Vagina (tissue), 2 donors: ENCODE measurements around the gene SMARCD3. TPM values are rescaled to one million over a fixed set of nuclear protein-coding genes. Genes with fewer than 3 reads are reported as not detected.

Source experiments
- DNase-seq, 2 donors: peaks; one replicate each; pipeline ENCODE4 v3.0.0-alpha.2; 2017; ENCODE audit errors: extremely low spot score in 2 of 2
- H3K27ac ChIP-seq: fragments of 200-600 bp; sonication (generic); one replicate; pipeline ENCODE4 v1.5.1; 2019
- H3K27me3 ChIP-seq: fragments of 200-600 bp; sonication (generic); one replicate; pipeline ENCODE4 v1.5.1; 2019
- H3K36me3 ChIP-seq, 2 donors: fragments of 200-600 bp; sonication (generic); one replicate each; pipeline ENCODE4 v1.5.1; 2017 to 2019
- H3K4me1 ChIP-seq: fragments of 200-600 bp; sonication (generic); one replicate; pipeline ENCODE4 v1.5.1; 2019
- H3K4me3 ChIP-seq, 2 donors: fragments of 200-600 bp; sonication (generic); 1 replicate in 1 of 2; 2 replicates in 1 of 2; pipeline ENCODE4 v1.5.1; 2016 to 2019
- H3K9me3 ChIP-seq: fragments of 200-600 bp; sonication (generic); one replicate; pipeline ENCODE4 v1.5.1; 2019
- POLR2A ChIP-seq, 2 donors: fragments of 450-650 bp; IDR thresholded peaks; one replicate each; pipeline ENCODE4 v1.6.1; 2017; ENCODE audit warnings: antibody characterized with exemption in 2 of 2, mild to moderate bottlenecking in 2 of 2, moderate library complexity in 2 of 2
- POLR2AphosphoS5 ChIP-seq, 2 donors: sonication (generic); formaldehyde crosslinking; IDR thresholded peaks; one replicate each; pipeline ENCODE4 v1.9.0; 2017; ENCODE audit warnings: antibody characterized with exemption in 2 of 2, mild to moderate bottlenecking in 2 of 2, low read depth in 1 of 2; ENCODE audit not compliant: insufficient read depth in 1 of 2
- intact Hi-C: fragments of 100-400 bp; cut with DNase I; formaldehyde crosslinking; loops from one replicate; pipeline ENCODE4 v1.15.1; 2023
- total RNA-seq: library from RNA; depleted of rRNA; stranded (reverse); fragments of >200 nt; gene quantifications from one replicate; pipeline ENCODE4 v1.2.3, GENCODE V29; 2016
- TF ChIP-seq, protein P1 (sequence below), 3 experiments: fragments of 450-650 bp in 2 of 3; fragments of 200-600 bp in 1 of 3; sonication (generic) in 1 of 3; IDR thresholded peaks; one replicate each; pipeline ENCODE4 v1.5.1; 2017 to 2019; ENCODE audit warnings: antibody characterized with exemption in 3 of 3, mild to moderate bottlenecking in 2 of 3, moderate library complexity in 2 of 3

The SMARCD3 gene
- total RNA-seq, 1 donor from 2014 or later: 39.8 TPM

DNA sequence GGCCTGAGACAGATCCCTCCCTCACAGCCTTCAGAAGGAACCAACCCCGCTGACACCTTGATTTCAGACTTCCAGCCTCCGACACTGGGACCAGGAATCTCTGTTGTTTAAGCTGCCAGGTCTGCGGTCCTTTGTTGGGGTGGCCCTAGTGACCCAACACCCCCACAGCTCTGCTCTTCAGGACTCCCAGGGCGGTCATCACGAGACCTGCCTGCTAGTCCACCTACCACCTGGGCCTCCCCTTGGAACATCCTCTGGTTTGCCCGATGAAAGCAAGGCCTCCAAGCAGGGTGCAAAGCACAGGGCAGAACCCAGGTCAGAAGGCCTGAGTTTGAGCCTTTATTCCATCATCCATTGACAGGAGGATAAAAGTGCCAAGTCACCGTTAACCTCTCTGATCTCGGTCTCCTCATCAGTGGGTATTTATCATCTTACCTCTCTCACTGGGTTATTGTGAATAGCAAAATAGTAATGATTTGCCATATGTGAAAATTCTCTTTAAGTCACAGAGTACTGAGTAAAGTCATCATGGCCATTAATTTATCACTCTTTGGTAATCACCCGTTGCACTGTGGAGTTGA lies 16.9 kb upstream of the SMARCD3 start:
- Histone ChIP-seq H3K36me3 (no peaks in the 10 kb centered on the region), H3K27me3 (no peaks in the 10 kb centered on the region), H3K9me3 (no peaks in the 10 kb centered on the region), H3K4me3 (no peak overlapping the region), H3K4me1 (peaks cover 11% of the 10 kb centered on the region), H3K27ac (no peak overlapping the region)
- TF ChIP-seq POLR2A (IDR thresholded peaks at IDR 0.05): no peak
- TF ChIP-seq, protein P1, sequence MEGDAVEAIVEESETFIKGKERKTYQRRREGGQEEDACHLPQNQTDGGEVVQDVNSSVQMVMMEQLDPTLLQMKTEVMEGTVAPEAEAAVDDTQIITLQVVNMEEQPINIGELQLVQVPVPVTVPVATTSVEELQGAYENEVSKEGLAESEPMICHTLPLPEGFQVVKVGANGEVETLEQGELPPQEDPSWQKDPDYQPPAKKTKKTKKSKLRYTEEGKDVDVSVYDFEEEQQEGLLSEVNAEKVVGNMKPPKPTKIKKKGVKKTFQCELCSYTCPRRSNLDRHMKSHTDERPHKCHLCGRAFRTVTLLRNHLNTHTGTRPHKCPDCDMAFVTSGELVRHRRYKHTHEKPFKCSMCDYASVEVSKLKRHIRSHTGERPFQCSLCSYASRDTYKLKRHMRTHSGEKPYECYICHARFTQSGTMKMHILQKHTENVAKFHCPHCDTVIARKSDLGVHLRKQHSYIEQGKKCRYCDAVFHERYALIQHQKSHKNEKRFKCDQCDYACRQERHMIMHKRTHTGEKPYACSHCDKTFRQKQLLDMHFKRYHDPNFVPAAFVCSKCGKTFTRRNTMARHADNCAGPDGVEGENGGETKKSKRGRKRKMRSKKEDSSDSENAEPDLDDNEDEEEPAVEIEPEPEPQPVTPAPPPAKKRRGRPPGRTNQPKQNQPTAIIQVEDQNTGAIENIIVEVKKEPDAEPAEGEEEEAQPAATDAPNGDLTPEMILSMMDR (IDR thresholded peaks at IDR 0.05): no peak
- no peak for DNase-seq
- intact Hi-C loops: no loop called here

DNA sequence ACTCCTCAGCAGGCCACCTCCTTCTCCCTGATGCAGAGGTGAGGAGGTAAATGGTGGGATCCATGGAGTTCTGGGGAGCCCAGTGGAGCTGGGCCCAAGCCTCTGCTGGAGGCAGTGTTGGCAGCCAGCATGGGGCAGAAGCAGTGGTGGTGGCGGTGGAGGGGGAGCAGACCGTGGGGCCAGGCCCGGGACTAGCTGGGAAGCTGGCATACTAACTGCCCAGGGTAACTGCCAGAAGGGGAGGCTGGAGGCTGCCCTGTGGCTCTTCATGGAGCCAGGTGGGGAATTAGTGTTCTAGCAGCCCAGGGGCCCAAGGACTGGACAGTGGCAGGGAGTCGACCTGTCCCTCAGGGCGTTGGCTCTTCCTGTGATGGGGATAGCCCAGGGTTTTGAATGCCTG lies 16.1 kb upstream of the SMARCD3 start:
- Histone ChIP-seq H3K4me1 (peaks cover 11% of the 10 kb centered on the region), H3K4me3 (no peak overlapping the region), H3K27ac (no peak overlapping the region), H3K27me3 (no peaks in the 10 kb centered on the region), H3K36me3 (no peaks in the 10 kb centered on the region), H3K9me3 (no peaks in the 10 kb centered on the region)
- no peak for DNase-seq
- intact Hi-C loops: no loop called here
- TF ChIP-seq, protein P1 (IDR thresholded peaks at IDR 0.05): no peak
- TF ChIP-seq POLR2AphosphoS5 (IDR thresholded peaks at IDR 0.05; ENCODE audit: insufficient read depth in 1 of 2, low read depth in 1 of 2) (no peak), POLR2A (IDR thresholded peaks at IDR 0.05) (no peak)

- no peaks in the 10 kb centered on the region for H3K36me3 ChIP-seq
- H3K9me3 ChIP-seq: no peaks in the 10 kb centered on the region
- peaks cover 11% of the 10 kb centered on the region for H3K4me1 ChIP-seq
- no peak overlapping the region for H3K4me3 ChIP-seq
- H3K27ac ChIP-seq: no peak overlapping the region
- no peaks in the 10 kb centered on the region for H3K27me3 ChIP-seq
- no peak for DNase-seq
- intact Hi-C loops: no loop called here
- no peak for TF ChIP-seq POLR2A (IDR thresholded peaks at IDR 0.05)
- TF ChIP-seq, protein P1 (IDR thresholded peaks at IDR 0.05): no peak
- TF ChIP-seq POLR2AphosphoS5 (IDR thresholded peaks at IDR 0.05; ENCODE audit: insufficient read depth in 1 of 2, low read depth in 1 of 2): no peak
Measured at GRCh38 chr7:151261529-151261928, 13.0 kb upstream of the SMARCD3 start.

DNA sequence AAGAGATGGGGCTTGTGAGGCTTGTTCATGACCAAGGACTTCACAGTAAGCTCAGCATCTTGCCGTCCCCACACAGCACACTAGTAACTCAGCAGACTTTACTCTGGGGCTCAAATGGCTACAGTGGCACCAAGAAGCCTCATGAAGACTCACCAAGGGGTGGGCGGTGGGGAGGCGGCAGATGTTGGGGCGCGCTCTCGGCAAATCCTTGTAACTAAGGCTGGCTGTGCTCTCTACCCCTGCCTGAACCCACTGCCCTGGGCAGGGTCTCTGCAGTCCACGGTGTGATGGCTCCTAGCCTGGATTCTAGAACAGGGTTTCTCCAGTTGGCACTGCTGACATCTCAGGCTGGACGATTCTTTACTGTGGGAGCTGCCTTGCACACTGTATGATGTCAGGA lies 12.4 kb upstream of the SMARCD3 start:
- Histone ChIP-seq H3K27ac (no peak overlapping the region), H3K9me3 (no peaks in the 10 kb centered on the region), H3K4me1 (peaks cover 11% of the 10 kb centered on the region), H3K36me3 (no peaks in the 10 kb centered on the region), H3K4me3 (no peak overlapping the region), H3K27me3 (no peaks in the 10 kb centered on the region)
- intact Hi-C loops: no loop called here
- no peak for DNase-seq
- TF ChIP-seq POLR2AphosphoS5 (IDR thresholded peaks at IDR 0.05; ENCODE audit: insufficient read depth in 1 of 2, low read depth in 1 of 2): no peak
- TF ChIP-seq, protein P1 (IDR thresholded peaks at IDR 0.05): no peak
- TF ChIP-seq POLR2A (IDR thresholded peaks at IDR 0.05): no peak

GRCh38 chr7:151260471-151260870 lies 12.0 kb upstream of the SMARCD3 start:
- intact Hi-C loops: no loop called here
- DNase-seq: no peak
- no peaks in the 10 kb centered on the region for H3K36me3 ChIP-seq
- no peak overlapping the region for H3K27ac ChIP-seq
- H3K4me3 ChIP-seq: no peak overlapping the region
- TF ChIP-seq POLR2AphosphoS5 (IDR thresholded peaks at IDR 0.05; ENCODE audit: insufficient read depth in 1 of 2, low read depth in 1 of 2) (no peak), POLR2A (IDR thresholded peaks at IDR 0.05) (no peak)
- TF ChIP-seq, protein P1 (IDR thresholded peaks at IDR 0.05): no peak
- H3K27me3 ChIP-seq: no peaks in the 10 kb centered on the region
- H3K9me3 ChIP-seq: no peaks in the 10 kb centered on the region
- peaks cover 11% of the 10 kb centered on the region for H3K4me1 ChIP-seq
